Mammary epithelial cell (primary cell): Measurements from ENCODE around the gene EN2.
A peak's percentile ranks its signal among the peaks of the same experiment; 100 is the strongest.

Experiments used
- CTCF ChIP-seq, 2 donors: IDR thresholded peaks in 1 of 2; conservative IDR thresholded peaks in 1 of 2; 2 replicates each; pipeline ENCODE4 v1.5.1; 2011 to 2012; ENCODE audit warnings: inconsistent platforms in 2 of 2, low read length in 2 of 2, mild to moderate bottlenecking in 2 of 2, control low read depth in 1 of 2, low read depth in 1 of 2; ENCODE audit not compliant: insufficient read depth in 1 of 2; ENCODE audit errors: extremely low read depth in 1 of 2
- EZH2 ChIP-seq: IDR thresholded peaks from 2 replicates; pipeline ENCODE4 v1.6.1; 2012; ENCODE audit warnings: low read length, inconsistent platforms, borderline replicate concordance

DNA sequence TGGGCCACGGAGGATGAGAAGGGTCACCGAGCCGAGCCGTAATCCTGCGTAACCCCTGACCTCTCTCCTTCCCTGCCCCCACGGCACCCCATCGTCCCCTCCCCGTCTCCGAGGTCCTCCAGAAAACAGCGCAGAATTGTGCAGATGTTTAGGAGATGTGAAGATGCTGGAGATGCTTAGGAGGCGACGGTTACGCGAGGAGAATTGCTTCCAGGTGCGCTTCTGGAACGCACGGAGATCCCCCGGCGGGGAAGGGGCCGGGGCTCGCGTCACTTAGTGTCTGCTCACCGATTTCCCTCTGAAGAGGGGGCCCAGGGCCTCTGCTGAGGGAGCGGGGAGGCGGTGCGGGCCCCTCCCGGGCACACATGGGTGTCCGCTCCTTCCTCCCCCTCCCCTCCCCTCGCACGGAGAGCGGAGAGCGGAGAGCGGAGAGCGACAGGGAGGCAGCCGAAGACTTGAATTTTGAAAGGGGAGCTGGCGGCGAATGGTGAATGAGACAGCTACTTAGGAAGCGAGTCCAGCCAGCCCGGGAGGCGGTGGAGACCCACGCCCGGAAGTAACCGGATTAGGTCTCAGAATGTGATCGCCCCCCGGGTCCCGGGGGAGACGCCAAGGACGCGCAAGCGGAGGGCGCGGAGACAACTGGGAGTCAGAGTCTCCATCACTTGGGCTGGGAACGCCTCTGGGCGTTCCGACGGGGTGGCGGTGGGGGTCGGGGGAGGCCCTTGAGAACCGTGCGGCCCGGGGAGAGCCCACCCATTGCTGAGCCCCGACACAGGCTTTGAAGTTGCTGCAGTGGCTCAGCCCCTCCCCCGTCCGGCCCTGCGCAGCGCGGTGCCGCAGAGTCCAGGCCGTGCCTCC lies 8.7 kb upstream of the EN2 start:
- TF ChIP-seq CTCF (conservative IDR thresholded peaks at IDR 0.05 in 1 of 2, IDR thresholded peaks at IDR 0.05 in 1 of 2; ENCODE audit: extremely low read depth in 1 of 2, insufficient read depth in 1 of 2, low read depth in 1 of 2, low read length in 2 of 2), result no peak
- peak; percentile 95 for TF ChIP-seq EZH2
